ENCODE data around the gene DMTF1. TPM values are rescaled to one million over a fixed set of nuclear protein-coding genes. Genes with fewer than 3 reads are reported as not detected.

DMTF1 gene
- total and polyA plus RNA-seq, 2 donors (not counting 1 experiment from before 2014, with no cell fraction given), result 51.6 to 97.1 TPM

DNA sequence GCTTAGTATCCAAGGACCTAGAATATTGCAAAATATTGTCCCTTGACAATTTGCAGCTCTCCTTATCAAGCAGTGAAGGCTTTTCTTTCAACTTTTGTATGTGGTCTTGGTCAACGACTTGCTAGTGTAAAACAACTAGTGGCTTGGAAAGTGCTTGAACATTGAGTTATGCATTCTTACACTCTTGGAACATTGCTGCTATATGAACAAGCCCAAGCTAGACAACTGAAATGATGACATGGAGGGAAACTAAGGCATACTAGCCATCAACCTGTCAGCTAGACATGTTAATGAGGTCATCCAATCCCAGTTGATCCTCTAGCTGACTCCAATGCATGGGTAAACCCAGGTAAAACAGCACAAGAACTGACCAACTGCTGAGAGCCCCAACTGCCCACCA is 12.7 kb upstream of the DMTF1 start:
- Histone ChIP-seq H3K79me2 (ENCODE audit: control insufficient read depth, insufficient read depth, low read length) (no peaks in the 10 kb centered on the region), H3K9me3 (ENCODE audit: control insufficient read depth, insufficient read depth, low read depth, low read length) (no peaks in the 10 kb centered on the region), H3K27me3 (ENCODE audit: control insufficient read depth, insufficient read depth, low read length) (no peaks in the 10 kb centered on the region), H3K27ac (ENCODE audit: insufficient read depth, low read length) (no peak overlapping the region), H3K4me1 (ENCODE audit: control insufficient read depth, extremely low read depth, insufficient read depth, low read length) (no peaks in the 10 kb centered on the region), H4K20me1 (ENCODE audit: control insufficient read depth, extremely low read depth, insufficient read depth, low read length) (no peaks in the 10 kb centered on the region), H3K9ac (ENCODE audit: insufficient read depth, low read length) (no peak overlapping the region), H3K4me3 (replicated peaks in 1 of 4; ENCODE audit: control extremely low read depth in 1 of 4, insufficient read depth in 1 of 4, low read depth in 3 of 4, low read length in 4 of 4) (no peak overlapping the region), H2AFZ (ENCODE audit: low read length) (no peak overlapping the region), H3K36me3 (ENCODE audit: control insufficient read depth, insufficient read depth, low read length) (no peaks in the 10 kb centered on the region), H3K4me2 (ENCODE audit: extremely low read depth, insufficient read depth, low read length) (no peak overlapping the region)
- DNase-seq (ENCODE audit: low read depth in 2 of 2), result no peak
- TF ChIP-seq EZH2 (IDR thresholded peaks at IDR 0.05; ENCODE audit: low read length, missing control alignments), result no peak
- TF ChIP-seq, protein P1, sequence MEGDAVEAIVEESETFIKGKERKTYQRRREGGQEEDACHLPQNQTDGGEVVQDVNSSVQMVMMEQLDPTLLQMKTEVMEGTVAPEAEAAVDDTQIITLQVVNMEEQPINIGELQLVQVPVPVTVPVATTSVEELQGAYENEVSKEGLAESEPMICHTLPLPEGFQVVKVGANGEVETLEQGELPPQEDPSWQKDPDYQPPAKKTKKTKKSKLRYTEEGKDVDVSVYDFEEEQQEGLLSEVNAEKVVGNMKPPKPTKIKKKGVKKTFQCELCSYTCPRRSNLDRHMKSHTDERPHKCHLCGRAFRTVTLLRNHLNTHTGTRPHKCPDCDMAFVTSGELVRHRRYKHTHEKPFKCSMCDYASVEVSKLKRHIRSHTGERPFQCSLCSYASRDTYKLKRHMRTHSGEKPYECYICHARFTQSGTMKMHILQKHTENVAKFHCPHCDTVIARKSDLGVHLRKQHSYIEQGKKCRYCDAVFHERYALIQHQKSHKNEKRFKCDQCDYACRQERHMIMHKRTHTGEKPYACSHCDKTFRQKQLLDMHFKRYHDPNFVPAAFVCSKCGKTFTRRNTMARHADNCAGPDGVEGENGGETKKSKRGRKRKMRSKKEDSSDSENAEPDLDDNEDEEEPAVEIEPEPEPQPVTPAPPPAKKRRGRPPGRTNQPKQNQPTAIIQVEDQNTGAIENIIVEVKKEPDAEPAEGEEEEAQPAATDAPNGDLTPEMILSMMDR (conservative IDR thresholded peaks at IDR 0.05 in 1 of 2, IDR thresholded peaks at IDR 0.05 in 1 of 2; ENCODE audit: low read depth in 1 of 2, low read length in 2 of 2), result no peak

DNA sequence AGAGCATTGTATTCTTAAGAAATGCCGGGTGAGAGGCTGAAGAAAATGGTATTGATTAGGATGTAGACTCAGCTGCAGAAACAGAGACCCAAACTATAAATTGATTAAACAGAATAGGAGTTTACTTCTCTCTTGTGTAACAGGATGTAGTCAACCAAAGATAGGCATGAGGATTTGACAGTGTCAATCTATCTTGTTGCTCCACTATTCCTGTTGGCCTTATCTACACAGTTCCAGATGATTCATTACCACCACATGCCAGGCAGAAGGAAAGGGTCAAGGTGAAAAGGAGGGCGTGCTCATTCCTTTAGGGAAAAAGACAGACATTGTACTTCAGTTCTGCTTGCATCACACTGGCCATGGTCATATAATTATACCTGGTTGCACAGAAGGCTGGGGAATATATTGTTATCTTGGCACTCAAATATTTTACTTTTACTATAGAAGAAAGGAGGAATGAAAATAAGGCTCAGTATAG is 11.9 kb upstream of the DMTF1 start:
- Histone ChIP-seq H2AFZ (ENCODE audit: low read length) (no peak overlapping the region), H3K79me2 (ENCODE audit: control insufficient read depth, insufficient read depth, low read length) (no peaks in the 10 kb centered on the region), H3K4me3 (replicated peaks in 1 of 4; ENCODE audit: control extremely low read depth in 1 of 4, insufficient read depth in 1 of 4, low read depth in 3 of 4, low read length in 4 of 4) (no peak overlapping the region), H3K36me3 (ENCODE audit: control insufficient read depth, insufficient read depth, low read length) (no peaks in the 10 kb centered on the region), H3K27ac (ENCODE audit: insufficient read depth, low read length) (no peak overlapping the region), H3K4me2 (ENCODE audit: extremely low read depth, insufficient read depth, low read length) (no peak overlapping the region), H4K20me1 (ENCODE audit: control insufficient read depth, extremely low read depth, insufficient read depth, low read length) (no peaks in the 10 kb centered on the region), H3K9ac (ENCODE audit: insufficient read depth, low read length) (no peak overlapping the region), H3K4me1 (ENCODE audit: control insufficient read depth, extremely low read depth, insufficient read depth, low read length) (no peaks in the 10 kb centered on the region), H3K27me3 (ENCODE audit: control insufficient read depth, insufficient read depth, low read length) (no peaks in the 10 kb centered on the region), H3K9me3 (ENCODE audit: control insufficient read depth, insufficient read depth, low read depth, low read length) (no peaks in the 10 kb centered on the region)
- TF ChIP-seq, protein P1 (conservative IDR thresholded peaks at IDR 0.05 in 1 of 2, IDR thresholded peaks at IDR 0.05 in 1 of 2; ENCODE audit: low read depth in 1 of 2, low read length in 2 of 2), result no peak
- TF ChIP-seq EZH2 (IDR thresholded peaks at IDR 0.05; ENCODE audit: low read length, missing control alignments), result no peak
- no peak for DNase-seq (ENCODE audit: low read depth in 2 of 2)

DNA sequence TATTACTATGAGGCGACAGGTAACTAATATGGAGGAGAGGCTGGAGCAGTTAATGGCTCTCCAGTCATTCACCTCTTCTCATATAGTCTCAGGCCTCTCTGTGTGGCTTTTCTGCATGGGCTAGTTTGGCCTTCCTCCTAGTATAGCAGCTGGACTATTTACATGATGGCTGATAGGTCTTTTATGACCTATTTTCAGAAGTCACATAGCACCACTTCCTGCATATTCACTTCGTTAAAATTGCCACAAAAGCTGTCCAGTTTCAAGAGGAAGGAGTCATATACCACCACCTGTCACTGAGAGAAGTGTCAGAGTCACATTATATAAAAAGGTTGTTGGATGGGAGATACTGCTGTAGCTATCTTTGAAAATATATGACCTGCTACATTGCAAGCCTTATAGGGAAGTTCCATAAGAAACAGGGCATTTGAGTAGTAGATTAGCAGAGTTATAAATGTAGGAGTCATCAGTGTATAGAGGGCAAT is 8.0 kb upstream of the DMTF1 start:
- Histone ChIP-seq H3K4me2 (ENCODE audit: extremely low read depth, insufficient read depth, low read length) (no peak overlapping the region), H3K27me3 (ENCODE audit: control insufficient read depth, insufficient read depth, low read length) (no peaks in the 10 kb centered on the region), H3K36me3 (ENCODE audit: control insufficient read depth, insufficient read depth, low read length) (no peaks in the 10 kb centered on the region), H2AFZ (ENCODE audit: low read length) (no peak overlapping the region), H4K20me1 (ENCODE audit: control insufficient read depth, extremely low read depth, insufficient read depth, low read length) (no peaks in the 10 kb centered on the region), H3K4me1 (ENCODE audit: control insufficient read depth, extremely low read depth, insufficient read depth, low read length) (no peaks in the 10 kb centered on the region), H3K4me3 (replicated peaks in 1 of 4; ENCODE audit: control extremely low read depth in 1 of 4, insufficient read depth in 1 of 4, low read depth in 3 of 4, low read length in 4 of 4) (no peak overlapping the region), H3K9me3 (ENCODE audit: control insufficient read depth, insufficient read depth, low read depth, low read length) (no peaks in the 10 kb centered on the region), H3K27ac (ENCODE audit: insufficient read depth, low read length) (no peak overlapping the region), H3K9ac (ENCODE audit: insufficient read depth, low read length) (no peak overlapping the region), H3K79me2 (ENCODE audit: control insufficient read depth, insufficient read depth, low read length) (no peaks in the 10 kb centered on the region)
- DNase-seq (ENCODE audit: low read depth in 2 of 2), result no peak
- TF ChIP-seq, protein P1 (conservative IDR thresholded peaks at IDR 0.05 in 1 of 2, IDR thresholded peaks at IDR 0.05 in 1 of 2; ENCODE audit: low read depth in 1 of 2, low read length in 2 of 2), result no peak
- TF ChIP-seq EZH2 (IDR thresholded peaks at IDR 0.05; ENCODE audit: low read length, missing control alignments), result no peak

Measured in fibroblast of lung (primary cell).